HG02938 (cell line): ENCODE data around the gene KIF2C.
"Not testable (repeated sequence)": the region's sequence is repeated elsewhere in the genome, so short reads cannot be mapped to it uniquely, and the experiment has no call there.

Source experiments
- ATAC-seq: cut with Tn5 transposase; IDR thresholded peaks from one replicate; pipeline ENCODE4 v1.9.1; 2021; ENCODE audit warnings: mild to moderate bottlenecking, moderate library complexity; ENCODE audit not compliant: unreplicated experiment

The KIF2C gene

DNA sequence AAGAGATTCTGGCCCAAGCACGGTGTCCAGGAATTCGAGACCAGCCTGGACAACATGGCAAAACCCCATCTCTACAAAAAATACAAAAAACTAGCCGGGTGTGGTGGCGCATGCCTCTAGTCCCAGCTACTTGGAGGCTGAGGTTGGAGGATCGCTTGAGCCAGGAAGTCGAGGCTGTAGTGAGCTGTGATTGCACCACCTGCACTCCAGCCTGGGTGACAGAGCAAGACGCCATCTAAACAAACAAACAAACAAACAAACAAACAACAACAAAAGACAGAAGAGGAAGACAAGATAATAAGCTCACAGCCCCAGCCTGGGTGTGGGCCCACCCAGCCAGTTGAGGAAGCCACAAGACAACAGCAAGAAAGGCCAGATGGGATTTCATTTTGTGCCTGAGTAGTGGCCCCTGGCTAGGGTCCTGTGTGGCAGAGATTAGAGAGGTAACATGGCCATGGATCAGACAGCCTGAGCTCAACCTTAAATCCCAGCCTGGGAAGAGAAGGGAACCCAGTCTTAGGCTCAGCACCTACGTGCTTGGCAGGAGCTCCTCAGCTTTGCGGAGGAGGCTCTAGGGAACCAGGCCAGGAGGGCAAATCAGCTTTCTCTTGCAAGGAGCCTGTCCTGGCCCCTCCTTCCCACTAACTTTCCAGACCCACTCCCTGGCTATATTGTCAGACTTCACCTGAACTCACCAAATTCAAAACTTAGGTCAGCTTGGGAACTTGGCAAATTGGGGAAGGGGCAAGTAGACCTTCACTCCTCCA, 53.3 kb downstream of the KIF2C start:
- ATAC-seq = no peak

- not testable (repeated sequence) for ATAC-seq
These were observed 58.2 kb downstream of the KIF2C start for GRCh38 chr1:44797886-44798285.

DNA sequence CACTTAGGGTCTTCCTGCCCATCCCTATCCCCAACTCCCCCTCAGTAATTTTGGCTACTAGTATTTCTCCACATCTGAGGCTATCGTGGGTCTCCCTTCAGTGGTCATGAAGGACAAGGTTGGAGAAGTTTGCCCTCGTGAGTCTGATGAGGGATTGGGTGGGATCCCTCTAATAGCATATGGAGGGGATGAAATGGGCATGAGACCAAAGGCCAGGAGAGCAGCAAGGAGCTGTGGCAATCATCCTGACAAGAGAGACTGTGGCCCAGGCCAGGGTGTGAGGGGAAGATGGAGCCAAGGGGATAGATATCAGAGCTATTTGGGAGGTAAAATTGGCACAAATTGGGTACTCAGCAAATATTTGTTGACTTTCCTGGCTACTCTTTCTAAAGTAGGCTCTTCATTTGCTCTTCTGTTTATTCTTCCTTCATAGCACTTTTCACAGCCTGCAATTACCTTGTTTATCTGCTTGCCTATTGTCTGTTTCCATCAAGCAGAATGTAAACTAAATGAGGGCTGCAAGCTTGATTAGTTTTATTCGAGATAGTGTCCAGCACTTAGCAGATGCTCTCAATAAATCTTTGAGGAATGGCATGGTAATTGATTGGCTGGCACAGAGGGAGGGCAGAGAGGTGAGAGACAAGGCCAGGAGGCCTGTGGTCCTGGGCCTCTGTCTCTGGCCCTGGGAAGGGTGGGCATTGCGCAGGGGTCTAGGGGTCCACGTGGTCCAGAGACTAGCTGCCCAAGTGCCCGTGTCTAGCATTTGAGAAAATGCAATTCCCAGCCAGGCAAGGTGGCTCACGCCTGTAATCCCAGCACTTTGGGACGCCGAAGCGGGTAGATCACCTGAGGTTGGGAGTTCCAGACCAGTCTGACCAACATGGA, 59.1 kb downstream of the KIF2C start:
- no peak for ATAC-seq

GRCh38 chr1:44799770-44800584, 60.3 kb downstream of the KIF2C start, which contains the start of gene PLK3:
Gene PLK3 (plus strand): TSS chr1:44800377. CDS start chr1:44800464, 87 bp downstream.
- ATAC-seq = peak; percentile 78

DNA sequence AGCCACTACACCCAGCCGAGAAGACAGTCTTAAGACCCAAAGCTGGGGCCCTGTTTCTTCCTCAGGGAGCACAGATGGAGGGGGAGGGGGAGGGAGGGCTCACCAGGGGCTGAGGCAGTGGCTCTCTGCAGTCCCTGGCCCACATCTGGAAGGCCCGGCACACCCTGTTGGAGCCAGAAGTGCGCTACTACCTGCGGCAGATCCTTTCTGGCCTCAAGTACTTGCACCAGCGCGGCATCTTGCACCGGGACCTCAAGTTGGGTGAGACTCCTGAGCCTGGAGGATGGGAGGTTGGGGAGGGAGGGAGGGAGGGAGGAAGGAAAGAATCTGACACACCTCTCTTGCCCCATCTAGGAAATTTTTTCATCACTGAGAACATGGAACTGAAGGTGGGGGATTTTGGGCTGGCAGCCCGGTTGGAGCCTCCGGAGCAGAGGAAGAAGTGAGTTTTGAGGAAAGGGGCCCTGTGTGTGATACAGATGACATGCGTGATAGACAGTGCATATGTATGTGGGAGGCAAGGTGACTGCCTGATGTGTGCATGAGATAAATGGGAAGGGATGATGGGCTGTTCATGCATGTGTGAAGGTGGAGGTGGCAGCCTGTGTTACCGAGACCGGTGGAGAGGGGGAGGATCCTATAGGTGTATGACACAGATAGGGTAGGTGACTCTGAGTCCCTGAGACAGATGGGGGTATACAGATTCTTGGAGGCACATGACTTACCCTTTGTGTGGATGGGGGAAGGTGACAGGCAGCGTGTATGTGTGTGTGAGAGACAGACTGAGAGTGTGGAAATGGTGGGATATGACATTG, 62.1 kb downstream of the KIF2C start:
- ATAC-seq = no peak

- ATAC-seq = no peak
These were observed 62.8 kb downstream of the KIF2C start for GRCh38 chr1:44802306-44803061.

DNA sequence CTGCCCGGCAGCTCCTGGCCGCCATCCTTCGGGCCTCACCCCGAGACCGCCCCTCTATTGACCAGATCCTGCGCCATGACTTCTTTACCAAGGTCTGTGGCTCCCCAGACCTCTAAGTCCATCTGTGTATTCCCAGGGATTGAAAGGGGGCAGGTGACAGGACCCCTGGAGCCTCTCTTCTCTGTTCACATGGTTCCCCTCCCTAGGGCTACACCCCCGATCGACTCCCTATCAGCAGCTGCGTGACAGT, 63.4 kb downstream of the KIF2C start:
- no peak for ATAC-seq

DNA sequence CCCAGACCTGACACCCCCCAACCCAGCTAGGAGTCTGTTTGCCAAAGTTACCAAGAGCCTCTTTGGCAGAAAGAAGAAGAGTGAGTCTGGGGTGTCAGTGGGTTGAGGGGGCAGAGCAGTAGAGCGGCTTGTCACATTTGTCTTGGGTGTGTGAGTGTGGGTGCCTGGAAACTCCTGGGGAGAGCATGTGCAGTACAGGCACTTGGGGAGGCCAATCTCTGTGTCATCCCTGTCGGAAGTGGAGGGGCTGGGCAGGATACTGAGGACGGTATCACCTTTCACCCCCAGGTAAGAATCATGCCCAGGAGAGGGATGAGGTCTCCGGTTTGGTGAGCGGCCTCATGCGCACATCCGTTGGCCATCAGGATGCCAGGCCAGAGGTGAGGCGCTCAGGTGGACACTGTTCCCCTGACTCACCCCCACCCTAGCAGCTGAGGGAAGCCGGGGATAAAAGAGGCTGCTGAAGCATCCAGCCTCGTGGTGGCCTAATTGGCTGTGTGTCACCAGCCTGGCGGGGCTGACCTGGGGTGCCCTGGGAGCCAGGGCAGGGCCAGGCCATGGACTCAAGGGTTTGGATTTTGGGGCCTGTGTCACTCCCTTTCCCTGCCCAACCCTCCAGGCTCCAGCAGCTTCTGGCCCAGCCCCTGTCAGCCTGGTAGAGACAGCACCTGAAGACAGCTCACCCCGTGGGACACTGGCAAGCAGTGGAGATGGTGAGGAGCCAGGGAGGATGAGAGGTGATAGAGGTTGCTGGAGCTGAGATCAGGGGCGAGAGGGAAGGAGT, 63.9 kb downstream of the KIF2C start:
- no peak for ATAC-seq

DNA sequence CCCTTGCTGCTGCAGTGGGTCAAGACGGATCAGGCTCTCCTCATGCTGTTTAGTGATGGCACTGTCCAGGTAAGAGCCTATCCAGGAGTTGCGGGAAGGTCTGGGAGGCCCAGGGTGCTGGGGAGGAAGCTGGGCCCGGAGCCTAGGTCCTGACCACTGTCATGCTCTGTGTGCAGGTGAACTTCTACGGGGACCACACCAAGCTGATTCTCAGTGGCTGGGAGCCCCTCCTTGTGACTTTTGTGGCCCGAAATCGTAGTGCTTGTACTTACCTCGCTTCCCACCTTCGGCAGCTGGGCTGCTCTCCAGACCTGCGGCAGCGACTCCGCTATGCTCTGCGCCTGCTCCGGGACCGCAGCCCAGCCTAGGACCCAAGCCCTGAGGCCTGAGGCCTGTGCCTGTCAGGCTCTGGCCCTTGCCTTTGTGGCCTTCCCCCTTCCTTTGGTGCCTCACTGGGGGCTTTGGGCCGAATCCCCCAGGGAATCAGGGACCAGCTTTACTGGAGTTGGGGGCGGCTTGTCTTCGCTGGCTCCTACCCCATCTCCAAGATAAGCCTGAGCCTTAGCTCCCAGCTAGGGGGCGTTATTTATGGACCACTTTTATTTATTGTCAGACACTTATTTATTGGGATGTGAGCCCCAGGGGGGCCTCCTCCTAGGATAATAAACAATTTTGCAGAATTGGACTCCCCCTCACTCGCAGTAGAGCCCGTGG, 65.8 kb downstream of the KIF2C start:
- no peak for ATAC-seq

- ATAC-seq = no peak
These were observed 66.5 kb downstream of the KIF2C start for GRCh38 chr1:44806025-44806703.

- ATAC-seq = no peak
These were observed 67.2 kb downstream of the KIF2C start, which contains the start of gene DYNLT4 for GRCh38 chr1:44806704-44807363. Gene DYNLT4 (minus strand): TSS chr1:44807351. CDS start chr1:44806668, 683 bp downstream.

- peak; percentile 26 for ATAC-seq
These were observed 67.9 kb downstream of the KIF2C start for GRCh38 chr1:44807364-44808062.

- peak; percentile 28 for ATAC-seq
These were observed 68.7 kb downstream of the KIF2C start, which contains the start of gene BTBD19 for GRCh38 chr1:44808063-44808937. Gene BTBD19 (plus strand): TSS chr1:44808523. CDS start chr1:44808821, 298 bp downstream.

DNA sequence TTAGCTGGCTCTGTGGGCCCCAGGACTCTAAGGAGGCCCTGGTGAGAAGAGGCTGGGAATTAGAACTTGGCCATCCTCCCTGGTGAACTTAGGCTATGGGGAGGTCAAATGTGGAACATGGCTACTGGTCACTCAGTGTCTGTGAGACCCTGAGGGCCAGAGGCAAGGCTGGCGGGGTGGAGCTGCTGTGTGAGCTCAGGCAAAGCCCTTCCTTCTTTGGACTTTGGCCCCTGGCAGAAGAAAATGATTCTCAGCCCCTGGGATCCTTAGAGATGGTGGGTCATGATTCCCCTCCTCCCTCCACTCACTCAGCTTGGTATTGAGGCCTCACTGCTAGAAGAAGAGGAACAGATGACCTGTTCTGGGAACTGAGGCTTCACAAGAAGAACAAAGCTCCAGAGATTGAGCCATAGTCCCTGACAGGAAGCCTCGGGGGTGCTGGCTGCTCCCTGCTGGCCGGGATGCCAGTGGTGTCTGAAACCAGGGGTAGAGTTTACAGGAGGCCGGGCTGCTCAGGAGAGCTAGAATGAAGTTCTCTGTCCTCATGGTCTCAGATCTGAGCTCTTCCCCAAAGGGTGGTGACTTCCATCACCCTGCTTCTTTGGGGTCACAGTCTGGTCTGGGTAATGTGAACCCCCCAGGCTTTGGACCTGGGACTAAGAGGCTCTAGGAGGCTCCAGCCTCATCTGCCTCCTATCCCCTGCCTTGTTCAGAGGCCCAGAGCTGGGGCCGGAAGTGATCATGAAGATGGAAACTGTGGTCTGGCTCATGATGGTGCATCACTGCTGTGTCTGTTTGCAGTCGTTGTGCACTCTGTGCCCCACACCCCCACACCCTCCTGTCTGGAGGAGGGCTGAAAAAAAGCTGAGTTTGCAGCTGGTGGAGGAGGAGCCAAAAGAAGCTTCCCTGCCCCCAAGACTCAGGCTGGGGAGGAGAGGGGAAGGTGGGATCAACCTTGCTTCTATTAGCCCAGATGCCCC, 69.6 kb downstream of the KIF2C start:
- peak; percentile 34 for ATAC-seq
